WI38 (cell line): ENCODE data around the gene CHFR.
"Not testable (repeated sequence)": the region's sequence is repeated elsewhere in the genome, so short reads cannot be mapped to it uniquely, and the experiment has no call there.

Experiments
- H3K4me3 ChIP-seq: 2 replicates; pipeline ENCODE4 v1.5.1; 2011; ENCODE audit warnings: low read depth, mild to moderate bottlenecking, control low read depth, low read length
- CTCF ChIP-seq: IDR thresholded peaks from 2 replicates; pipeline ENCODE4 v1.5.1; 2012; ENCODE audit warnings: low read depth, mild to moderate bottlenecking, control low read depth, low read length

Gene CHFR

GRCh38 chr12:132838410-132839080 is 48.9 kb downstream of the CHFR start:
- TF ChIP-seq CTCF, result no peak
- H3K4me3 ChIP-seq, result no peak overlapping the region

- H3K4me3 ChIP-seq, result no peak overlapping the region
- TF ChIP-seq CTCF, result no peak
Observed at GRCh38 chr12:132837693-132838409, 49.6 kb downstream of the CHFR start.

GRCh38 chr12:132836795-132837331 is 50.5 kb downstream of the CHFR start:
- H3K4me3 ChIP-seq, result no peak overlapping the region
- TF ChIP-seq CTCF, result no peak

GRCh38 chr12:132836230-132836629 is 51.2 kb downstream of the CHFR start:
- not testable (repeated sequence) for H3K4me3 ChIP-seq

GRCh38 chr12:132835076-132836025 is 52.1 kb downstream of the CHFR start:
- TF ChIP-seq CTCF, result no peak

GRCh38 chr12:132834181-132834711 is 53.2 kb downstream of the CHFR start:
- no peak for TF ChIP-seq CTCF
- no peak overlapping the region for H3K4me3 ChIP-seq

More at GRCh38 chr12:132835076-132836025, 52.1 kb downstream of the CHFR start:
- no peak overlapping the region for H3K4me3 ChIP-seq

GRCh38 chr12:132833341-132833740 is 54.1 kb downstream of the CHFR start:
- TF ChIP-seq CTCF, result no peak
- H3K4me3 ChIP-seq, result no peak overlapping the region
